A673 (cell line): ENCODE measurements around the gene EXD3.

Source experiments
- EZH2 ChIP-seq: fragments of 200-600 bp; sonication (generic); IDR thresholded peaks from 2 replicates; pipeline ENCODE4 v1.6.1; 2017; ENCODE audit warnings: borderline replicate concordance, low read depth, mild to moderate bottlenecking, mixed read lengths, antibody characterized with exemption, low read length; ENCODE audit not compliant: poor library complexity, severe bottlenecking
- TF ChIP-seq, protein P1 (sequence below): fragments of 300-800, 200-600 bp; sonication (generic); conservative IDR thresholded peaks from 2 replicates; pipeline ENCODE4 v1.5.1; 2017; ENCODE audit warnings: low read depth, mild to moderate bottlenecking, antibody characterized with exemption, low read length, moderate library complexity, mixed read lengths

DNA sequence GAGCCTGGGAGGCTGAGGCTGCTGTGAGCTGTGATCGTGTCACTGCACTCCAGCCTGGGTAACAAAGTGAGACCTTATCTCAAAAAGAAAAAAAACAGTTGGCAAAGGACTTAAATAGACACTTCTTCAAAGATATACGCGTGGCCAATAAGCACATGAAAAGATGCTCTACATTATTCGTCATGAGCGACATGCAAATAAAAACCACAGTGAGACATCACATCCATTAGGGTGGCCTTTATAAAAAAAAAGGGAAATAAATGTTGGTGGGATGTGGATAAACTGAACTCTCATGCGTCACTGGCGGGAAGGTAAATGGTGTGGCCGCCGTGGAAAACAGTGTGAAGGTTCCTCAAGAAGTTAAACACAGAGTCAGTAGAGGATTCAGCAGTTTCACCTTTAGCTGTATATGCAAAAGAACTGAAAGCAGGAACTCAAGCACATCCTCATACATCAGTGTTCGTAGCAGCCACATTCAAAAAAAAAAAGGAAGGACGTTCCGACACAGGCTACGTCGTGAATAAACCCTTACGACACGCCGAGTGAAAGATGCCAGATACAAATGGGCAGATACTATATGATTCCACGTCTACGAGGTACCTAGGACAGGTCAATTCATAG lies 96.4 kb downstream of the EXD3 start:
- TF ChIP-seq, protein P1, sequence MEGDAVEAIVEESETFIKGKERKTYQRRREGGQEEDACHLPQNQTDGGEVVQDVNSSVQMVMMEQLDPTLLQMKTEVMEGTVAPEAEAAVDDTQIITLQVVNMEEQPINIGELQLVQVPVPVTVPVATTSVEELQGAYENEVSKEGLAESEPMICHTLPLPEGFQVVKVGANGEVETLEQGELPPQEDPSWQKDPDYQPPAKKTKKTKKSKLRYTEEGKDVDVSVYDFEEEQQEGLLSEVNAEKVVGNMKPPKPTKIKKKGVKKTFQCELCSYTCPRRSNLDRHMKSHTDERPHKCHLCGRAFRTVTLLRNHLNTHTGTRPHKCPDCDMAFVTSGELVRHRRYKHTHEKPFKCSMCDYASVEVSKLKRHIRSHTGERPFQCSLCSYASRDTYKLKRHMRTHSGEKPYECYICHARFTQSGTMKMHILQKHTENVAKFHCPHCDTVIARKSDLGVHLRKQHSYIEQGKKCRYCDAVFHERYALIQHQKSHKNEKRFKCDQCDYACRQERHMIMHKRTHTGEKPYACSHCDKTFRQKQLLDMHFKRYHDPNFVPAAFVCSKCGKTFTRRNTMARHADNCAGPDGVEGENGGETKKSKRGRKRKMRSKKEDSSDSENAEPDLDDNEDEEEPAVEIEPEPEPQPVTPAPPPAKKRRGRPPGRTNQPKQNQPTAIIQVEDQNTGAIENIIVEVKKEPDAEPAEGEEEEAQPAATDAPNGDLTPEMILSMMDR = no peak
- no peak for TF ChIP-seq EZH2
